ENCODE measurements around the gene SNX33. TPM values are rescaled to one million over a fixed set of nuclear protein-coding genes. Genes with fewer than 3 reads are reported as not detected.

SNX33 gene
- total and polyA plus RNA-seq, 2 experiments from 2014 or later: 6.2 to 21.2 TPM

DNA sequence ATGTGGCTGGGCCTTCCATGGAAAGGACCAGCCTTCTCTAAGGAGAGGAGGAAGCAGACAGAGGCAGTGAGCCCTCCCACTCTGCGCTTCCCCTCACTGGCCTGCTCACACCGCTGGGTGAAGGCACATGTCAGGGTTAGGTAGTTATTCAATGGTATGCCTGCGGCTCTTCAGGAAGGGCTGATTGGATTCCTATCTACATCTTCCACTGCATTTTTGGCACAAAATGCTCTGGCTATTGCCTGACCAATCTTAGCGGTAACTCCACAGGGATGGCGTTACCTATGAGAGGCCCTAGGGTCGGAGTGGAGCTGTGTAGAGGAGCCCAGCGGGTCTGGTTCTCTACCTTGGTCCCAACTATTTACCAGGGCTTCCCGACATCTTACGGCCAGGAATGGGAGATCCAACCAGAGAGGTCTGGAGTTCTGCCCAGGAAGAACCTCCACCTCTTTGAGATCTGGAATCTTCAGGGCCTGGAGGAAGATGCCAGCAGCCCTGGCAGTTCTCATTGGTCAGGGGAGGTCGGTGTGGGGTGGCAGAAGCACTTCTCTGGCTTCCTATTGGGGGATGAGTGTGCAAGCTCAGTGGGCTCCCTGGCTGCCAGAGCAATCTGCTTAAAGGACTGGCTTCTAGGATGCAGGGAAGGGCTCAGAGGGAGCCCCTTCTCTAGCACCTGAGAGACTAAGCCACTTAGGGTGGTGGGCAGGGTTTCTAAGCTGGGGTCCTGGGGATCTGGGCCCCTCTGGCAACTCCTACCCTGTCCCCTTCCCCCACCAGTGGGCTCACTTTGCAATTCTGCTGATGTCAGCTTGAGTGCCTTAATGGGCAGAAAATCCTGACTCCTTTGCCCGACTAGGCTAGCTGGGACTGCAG, 24.3 kb downstream of the SNX33 start:
- ATAC-seq: peak; percentile 50
- H3K4me1 ChIP-seq (ENCODE audit: insufficient read depth): peaks cover 15% of the 10 kb centered on the region; the same call in 1 of the 2 replicates

GRCh38 chr15:75672646-75673425, 25.1 kb downstream of the SNX33 start:
- H3K36me3 ChIP-seq (ENCODE audit: insufficient read depth): no peaks in the 10 kb centered on the region
- H3K4me2 ChIP-seq: peak overlapping the region; percentile 30
- H4K20me1 ChIP-seq (replicated peaks; ENCODE audit: insufficient read depth): no peaks in the 10 kb centered on the region
- ATAC-seq (peak; percentile 55), DNase-seq (ENCODE audit: low spot score) (peak; percentile 59)
- no peaks in the 10 kb centered on the region for H3F3A ChIP-seq (replicated peaks; ENCODE audit: low read depth)
- H3K79me2 ChIP-seq (replicated peaks; ENCODE audit: insufficient read depth): no peaks in the 10 kb centered on the region
- H3K4me1 ChIP-seq (ENCODE audit: insufficient read depth): peaks cover 15% of the 10 kb centered on the region; the same call in 1 of the 2 replicates
- Mint-ChIP-seq H3K27me3 (ENCODE audit: insufficient read depth, low read depth, poor library complexity) (peaks cover 12% of the 10 kb centered on the region), H3K36me3 (ENCODE audit: low read depth) (no peaks in the 10 kb centered on the region; the same call in 2 of the 3 replicates), H3K4me1 (peaks cover 21% of the 10 kb centered on the region), H3K9me3 (no peaks in the 10 kb centered on the region), H3K4me3 (peak overlapping the region; percentile 57), H3K27ac (peak overlapping the region; percentile 76)
- H3K27me3 ChIP-seq (ENCODE audit: insufficient read depth): no peaks in the 10 kb centered on the region
- no peak overlapping the region for H3K27ac ChIP-seq (ENCODE audit: low read depth)
- no peaks in the 10 kb centered on the region for H3K9me2 ChIP-seq (ENCODE audit: insufficient read depth)
- H3K4me3 ChIP-seq: no peak overlapping the region
- H2AFZ ChIP-seq: no peak overlapping the region
- TF ChIP-seq, protein P1, sequence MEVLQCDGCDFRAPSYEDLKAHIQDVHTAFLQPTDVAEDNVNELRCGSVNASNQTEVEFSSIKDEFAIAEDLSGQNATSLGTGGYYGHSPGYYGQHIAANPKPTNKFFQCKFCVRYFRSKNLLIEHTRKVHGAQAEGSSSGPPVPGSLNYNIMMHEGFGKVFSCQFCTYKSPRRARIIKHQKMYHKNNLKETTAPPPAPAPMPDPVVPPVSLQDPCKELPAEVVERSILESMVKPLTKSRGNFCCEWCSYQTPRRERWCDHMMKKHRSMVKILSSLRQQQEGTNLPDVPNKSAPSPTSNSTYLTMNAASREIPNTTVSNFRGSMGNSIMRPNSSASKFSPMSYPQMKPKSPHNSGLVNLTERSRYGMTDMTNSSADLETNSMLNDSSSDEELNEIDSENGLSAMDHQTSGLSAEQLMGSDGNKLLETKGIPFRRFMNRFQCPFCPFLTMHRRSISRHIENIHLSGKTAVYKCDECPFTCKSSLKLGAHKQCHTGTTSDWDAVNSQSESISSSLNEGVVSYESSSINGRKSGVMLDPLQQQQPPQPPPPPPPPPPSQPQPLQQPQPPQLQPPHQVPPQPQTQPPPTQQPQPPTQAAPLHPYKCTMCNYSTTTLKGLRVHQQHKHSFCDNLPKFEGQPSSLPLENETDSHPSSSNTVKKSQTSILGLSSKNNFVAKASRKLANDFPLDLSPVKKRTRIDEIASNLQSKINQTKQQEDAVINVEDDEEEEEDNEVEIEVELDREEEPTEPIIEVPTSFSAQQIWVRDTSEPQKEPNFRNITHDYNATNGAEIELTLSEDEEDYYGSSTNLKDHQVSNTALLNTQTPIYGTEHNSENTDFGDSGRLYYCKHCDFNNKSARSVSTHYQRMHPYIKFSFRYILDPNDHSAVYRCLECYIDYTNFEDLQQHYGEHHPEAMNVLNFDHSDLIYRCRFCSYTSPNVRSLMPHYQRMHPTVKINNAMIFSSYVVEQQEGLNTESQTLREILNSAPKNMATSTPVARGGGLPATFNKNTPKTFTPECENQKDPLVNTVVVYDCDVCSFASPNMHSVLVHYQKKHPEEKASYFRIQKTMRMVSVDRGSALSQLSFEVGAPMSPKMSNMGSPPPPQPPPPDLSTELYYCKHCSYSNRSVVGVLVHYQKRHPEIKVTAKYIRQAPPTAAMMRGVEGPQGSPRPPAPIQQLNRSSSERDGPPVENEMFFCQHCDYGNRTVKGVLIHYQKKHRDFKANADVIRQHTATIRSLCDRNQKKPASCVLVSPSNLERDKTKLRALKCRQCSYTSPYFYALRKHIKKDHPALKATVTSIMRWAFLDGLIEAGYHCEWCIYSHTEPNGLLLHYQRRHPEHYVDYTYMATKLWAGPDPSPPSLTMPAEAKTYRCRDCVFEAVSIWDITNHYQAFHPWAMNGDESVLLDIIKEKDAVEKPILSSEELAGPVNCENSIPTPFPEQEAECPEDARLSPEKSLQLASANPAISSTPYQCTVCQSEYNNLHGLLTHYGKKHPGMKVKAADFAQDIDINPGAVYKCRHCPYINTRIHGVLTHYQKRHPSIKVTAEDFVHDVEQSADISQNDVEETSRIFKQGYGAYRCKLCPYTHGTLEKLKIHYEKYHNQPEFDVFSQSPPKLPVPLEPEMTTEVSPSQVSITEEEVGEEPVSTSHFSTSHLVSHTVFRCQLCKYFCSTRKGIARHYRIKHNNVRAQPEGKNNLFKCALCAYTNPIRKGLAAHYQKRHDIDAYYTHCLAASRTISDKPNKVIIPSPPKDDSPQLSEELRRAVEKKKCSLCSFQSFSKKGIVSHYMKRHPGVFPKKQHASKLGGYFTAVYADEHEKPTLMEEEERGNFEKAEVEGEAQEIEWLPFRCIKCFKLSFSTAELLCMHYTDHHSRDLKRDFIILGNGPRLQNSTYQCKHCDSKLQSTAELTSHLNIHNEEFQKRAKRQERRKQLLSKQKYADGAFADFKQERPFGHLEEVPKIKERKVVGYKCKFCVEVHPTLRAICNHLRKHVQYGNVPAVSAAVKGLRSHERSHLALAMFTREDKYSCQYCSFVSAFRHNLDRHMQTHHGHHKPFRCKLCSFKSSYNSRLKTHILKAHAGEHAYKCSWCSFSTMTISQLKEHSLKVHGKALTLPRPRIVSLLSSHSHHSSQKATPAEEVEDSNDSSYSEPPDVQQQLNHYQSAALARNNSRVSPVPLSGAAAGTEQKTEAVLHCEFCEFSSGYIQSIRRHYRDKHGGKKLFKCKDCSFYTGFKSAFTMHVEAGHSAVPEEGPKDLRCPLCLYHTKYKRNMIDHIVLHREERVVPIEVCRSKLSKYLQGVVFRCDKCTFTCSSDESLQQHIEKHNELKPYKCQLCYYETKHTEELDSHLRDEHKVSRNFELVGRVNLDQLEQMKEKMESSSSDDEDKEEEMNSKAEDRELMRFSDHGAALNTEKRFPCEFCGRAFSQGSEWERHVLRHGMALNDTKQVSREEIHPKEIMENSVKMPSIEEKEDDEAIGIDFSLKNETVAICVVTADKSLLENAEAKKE (CRISPR knock-in tag; IDR thresholded peaks at IDR 0.05): no peak
- TF ChIP-seq REST (IDR thresholded peaks at IDR 0.05; ENCODE audit: unreplicated experiment): no peak
- TF ChIP-seq, protein P2, sequence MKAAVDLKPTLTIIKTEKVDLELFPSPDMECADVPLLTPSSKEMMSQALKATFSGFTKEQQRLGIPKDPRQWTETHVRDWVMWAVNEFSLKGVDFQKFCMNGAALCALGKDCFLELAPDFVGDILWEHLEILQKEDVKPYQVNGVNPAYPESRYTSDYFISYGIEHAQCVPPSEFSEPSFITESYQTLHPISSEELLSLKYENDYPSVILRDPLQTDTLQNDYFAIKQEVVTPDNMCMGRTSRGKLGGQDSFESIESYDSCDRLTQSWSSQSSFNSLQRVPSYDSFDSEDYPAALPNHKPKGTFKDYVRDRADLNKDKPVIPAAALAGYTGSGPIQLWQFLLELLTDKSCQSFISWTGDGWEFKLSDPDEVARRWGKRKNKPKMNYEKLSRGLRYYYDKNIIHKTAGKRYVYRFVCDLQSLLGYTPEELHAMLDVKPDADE (IDR thresholded peaks at IDR 0.05): no peak
- TF ChIP-seq ZNF331 (CRISPR knock-in tag; IDR thresholded peaks at IDR 0.05; ENCODE audit: low read depth): no peak

More for the DNA sequence above, 24.3 kb downstream of the SNX33 start:
- H2AFZ ChIP-seq: no peak overlapping the region
- H3F3A ChIP-seq (replicated peaks; ENCODE audit: low read depth): no peaks in the 10 kb centered on the region
- H3K27ac ChIP-seq (ENCODE audit: low read depth): no peak overlapping the region
- H3K79me2 ChIP-seq (replicated peaks; ENCODE audit: insufficient read depth): no peaks in the 10 kb centered on the region
- H3K9me2 ChIP-seq (ENCODE audit: insufficient read depth): no peaks in the 10 kb centered on the region
- no peaks in the 10 kb centered on the region for H3K36me3 Mint-ChIP-seq (ENCODE audit: low read depth)
- no peak for TF ChIP-seq JUNB (IDR thresholded peaks at IDR 0.05; ENCODE audit: unreplicated experiment)
- H4K20me1 ChIP-seq (replicated peaks; ENCODE audit: insufficient read depth): no peaks in the 10 kb centered on the region
- peak overlapping the region; percentile 57; the same call in 2 of the 3 replicates for H3K4me3 Mint-ChIP-seq
- peak overlapping the region; percentile 76; the same call in 1 of the 2 replicates for H3K27ac Mint-ChIP-seq
- DNase-seq (ENCODE audit: low spot score): no peak
- peaks cover 21% of the 10 kb centered on the region for H3K4me1 Mint-ChIP-seq
- no peaks in the 10 kb centered on the region for H3K27me3 ChIP-seq (ENCODE audit: insufficient read depth)
- no peaks in the 10 kb centered on the region for H3K9me3 Mint-ChIP-seq
- peaks cover 10% of the 10 kb centered on the region for H3K27me3 Mint-ChIP-seq (ENCODE audit: insufficient read depth, low read depth, poor library complexity)
- H3K4me3 ChIP-seq: no peak overlapping the region
- H3K36me3 ChIP-seq (ENCODE audit: insufficient read depth): no peaks in the 10 kb centered on the region
- H3K4me2 ChIP-seq: peak overlapping the region; percentile 30
